Liver (tissue), 9 donors: Measurements from ENCODE around the gene GPR21. TPM values are rescaled to one million over a fixed set of nuclear protein-coding genes. Genes with fewer than 3 reads are reported as not detected.

Source experiments
- DNase-seq: peaks from one replicate; pipeline ENCODE4 v3.0.0-alpha.2; 2017; ENCODE audit warnings: low spot score
- H3K27ac ChIP-seq, 2 donors: one replicate each; pipeline ENCODE4 v1.7.0; 2013; ENCODE audit warnings: inconsistent platforms in 2 of 2, low read length in 2 of 2, control low read depth in 1 of 2, low read depth in 1 of 2, mild to moderate bottlenecking in 1 of 2
- H3K27me3 ChIP-seq, 4 donors: one replicate each; pipeline versions ENCODE4 v1.6.1 to v1.7.0; 2013; ENCODE audit warnings: low read length in 3 of 4, inconsistent platforms in 1 of 4, mild to moderate bottlenecking in 1 of 4, moderate library complexity in 1 of 4; ENCODE audit not compliant: control insufficient read depth in 4 of 4, insufficient read depth in 4 of 4
- H3K36me3 ChIP-seq, 4 donors: one replicate each; pipeline versions ENCODE4 v1.6.1 to v1.7.0; 2013; ENCODE audit warnings: low read length in 3 of 4, mild to moderate bottlenecking in 3 of 4, low read depth in 1 of 4, moderate library complexity in 1 of 4; ENCODE audit not compliant: control insufficient read depth in 4 of 4, insufficient read depth in 3 of 4
- H3K4me1 ChIP-seq, 4 donors: one replicate each; pipeline versions ENCODE4 v1.6.1 to v1.7.0; 2013; ENCODE audit warnings: low read length in 3 of 4, mild to moderate bottlenecking in 3 of 4, moderate library complexity in 1 of 4; ENCODE audit not compliant: control insufficient read depth in 4 of 4, insufficient read depth in 4 of 4
- H3K4me3 ChIP-seq, 3 donors: one replicate each; pipeline versions ENCODE4 v1.6.1 to v1.7.0; 2013; ENCODE audit warnings: low read length in 3 of 3, control low read depth in 1 of 3, low read depth in 1 of 3, mild to moderate bottlenecking in 1 of 3
- H3K9ac ChIP-seq, 2 donors: one replicate each; pipeline ENCODE4 v1.7.0; 2013; ENCODE audit warnings: low read length in 2 of 2, mild to moderate bottlenecking in 2 of 2, moderate library complexity in 2 of 2, control low read depth in 1 of 2, low read depth in 1 of 2
- H3K9me3 ChIP-seq, 4 donors: one replicate each; pipeline versions ENCODE4 v1.6.1 to v1.7.0; 2013; ENCODE audit warnings: low read length in 3 of 4; ENCODE audit not compliant: control insufficient read depth in 4 of 4
- CTCF ChIP-seq: fragments of 150-350 bp; IDR thresholded peaks from 2 replicates; pipeline ENCODE4 v1.5.1; 2017; ENCODE audit warnings: improper control_type of control experiment, low read depth, low read length; ENCODE audit not compliant: missing input control
- EGR1 ChIP-seq, 2 donors: IDR thresholded peaks; 2 replicates each; pipeline ENCODE4 v1.6.1; 2016 to 2018; ENCODE audit warnings: antibody characterized with exemption in 2 of 2, low read depth in 2 of 2
- FOXA1 ChIP-seq: IDR thresholded peaks from 2 replicates; pipeline ENCODE4 v1.6.1; 2016; ENCODE audit warnings: antibody characterized with exemption
- FOXA2 ChIP-seq: IDR thresholded peaks from 2 replicates; pipeline ENCODE4 v1.6.1; 2016; ENCODE audit warnings: antibody characterized with exemption
- GABPA ChIP-seq, 2 donors: IDR thresholded peaks in 1 of 2; conservative IDR thresholded peaks in 1 of 2; 2 replicates each; pipeline ENCODE4 v1.6.1; 2016; ENCODE audit warnings: antibody characterized with exemption in 2 of 2, mild to moderate bottlenecking in 1 of 2, moderate library complexity in 1 of 2
- HNF4A ChIP-seq, 2 donors: conservative IDR thresholded peaks; 2 replicates each; pipeline ENCODE4 v1.6.1; 2016; ENCODE audit warnings: antibody characterized with exemption in 2 of 2, mild to moderate bottlenecking in 2 of 2
- JUND ChIP-seq, 2 donors: IDR thresholded peaks; 2 replicates each; pipeline ENCODE4 v1.6.1; 2016; ENCODE audit warnings: antibody characterized with exemption in 2 of 2
- MAX ChIP-seq: IDR thresholded peaks from 2 replicates; pipeline ENCODE4 v1.6.1; 2016; ENCODE audit warnings: antibody characterized with exemption
- NR2F2 ChIP-seq: IDR thresholded peaks from 2 replicates; pipeline ENCODE4 v1.6.1; 2016; ENCODE audit warnings: antibody characterized with exemption
- RAD21 ChIP-seq, 2 donors: IDR thresholded peaks; 2 replicates each; pipeline ENCODE4 v1.6.1; 2016; ENCODE audit warnings: antibody characterized with exemption in 2 of 2, mild to moderate bottlenecking in 2 of 2
- RXRA ChIP-seq, 2 donors: IDR thresholded peaks; 2 replicates each; pipeline ENCODE4 v1.6.1; 2017 to 2018; ENCODE audit warnings: antibody characterized with exemption in 2 of 2, mild to moderate bottlenecking in 1 of 2
- SP1 ChIP-seq: IDR thresholded peaks from 2 replicates; pipeline ENCODE4 v1.6.1; 2018; ENCODE audit warnings: antibody characterized with exemption, mild to moderate bottlenecking
- TAF1 ChIP-seq: conservative IDR thresholded peaks from 2 replicates; pipeline ENCODE4 v1.6.1; 2016; ENCODE audit warnings: antibody characterized with exemption, mild to moderate bottlenecking
- YY1 ChIP-seq: IDR thresholded peaks from 2 replicates; pipeline ENCODE4 v1.6.1; 2016; ENCODE audit warnings: antibody characterized with exemption, mild to moderate bottlenecking
- ZBTB33 ChIP-seq: IDR thresholded peaks from 2 replicates; pipeline ENCODE4 v1.6.1; 2016; ENCODE audit warnings: antibody characterized with exemption
- WGBS: extraction: QIAGEN DNeasy Blood & Tissue Kit; methylation state at CpG from one replicate; pipeline ENCODE4 v1.1.7; 2013; 5-methylcytosine and 5-hydroxymethylcytosine counted together
- polyA plus RNA-seq, 2 donors: library from polyadenylated mRNA; stranded (reverse) in 1 of 2; unstranded in 1 of 2; fragments of 200-250 nt in 1 of 2; fragments of >200 nt in 1 of 2; fragmentation: Nextera tagmentation in 1 of 2; extraction: Ambion mirVana in 1 of 2; gene quantifications; one replicate each; pipeline versions ENCODE4 v1.2.1 to v1.2.3, GENCODE V29; 2013 to 2015
- total RNA-seq, 2 donors: library from RNA; depleted of rRNA; stranded (reverse); fragments of >200 nt; gene quantifications; one replicate each; pipeline ENCODE4 v1.2.3, GENCODE V29; 2014
- TF ChIP-seq, protein P1 (sequence below): IDR thresholded peaks from 2 replicates; pipeline ENCODE4 v1.6.1; 2016; ENCODE audit warnings: antibody characterized with exemption, mild to moderate bottlenecking
- donor health status: healthy.
- donor health status: healthy.
- donor health status: healthy.
- donor health status: healthy.
- donor health status: healthy.

Gene GPR21
- total and polyA plus RNA-seq, 4 donors: 0.07 to 0.67 TPM; not detected in 2

GRCh38 chr9:123016631-123017030, 16.8 kb upstream of the GPR21 start:
- H3K4me1 ChIP-seq: peaks cover 3 to 11% (median 10%) of the 10 kb centered on the region in 4 donors
- WGBS: 96% methylated on average over 1 of the region's 1 CpG
- no peaks in the 10 kb centered on the region for H3K9me3 ChIP-seq
- TF ChIP-seq JUND (IDR thresholded peaks at IDR 0.05) (no peak), EGR1 (IDR thresholded peaks at IDR 0.05; ENCODE audit: low read depth in 2 of 2) (no peak), RXRA (IDR thresholded peaks at IDR 0.05) (no peak), HNF4A (conservative IDR thresholded peaks at IDR 0.05) (no peak), NR2F2 (no peak), RAD21 (IDR thresholded peaks at IDR 0.05) (no peak), FOXA2 (no peak), FOXA1 (no peak), ZBTB33 (no peak), GABPA (IDR thresholded peaks at IDR 0.05 in 1 of 2, conservative IDR thresholded peaks at IDR 0.05 in 1 of 2) (no peak), YY1 (no peak), MAX (no peak)
- H3K9ac ChIP-seq: no peak overlapping the region
- H3K27ac ChIP-seq: no peak overlapping the region
- peaks cover 0 to 23% (median 15%) of the 10 kb centered on the region in 4 donors for H3K36me3 ChIP-seq
- no peaks in the 10 kb centered on the region for H3K27me3 ChIP-seq
- no peak overlapping the region for H3K4me3 ChIP-seq
- no peak for DNase-seq

DNA sequence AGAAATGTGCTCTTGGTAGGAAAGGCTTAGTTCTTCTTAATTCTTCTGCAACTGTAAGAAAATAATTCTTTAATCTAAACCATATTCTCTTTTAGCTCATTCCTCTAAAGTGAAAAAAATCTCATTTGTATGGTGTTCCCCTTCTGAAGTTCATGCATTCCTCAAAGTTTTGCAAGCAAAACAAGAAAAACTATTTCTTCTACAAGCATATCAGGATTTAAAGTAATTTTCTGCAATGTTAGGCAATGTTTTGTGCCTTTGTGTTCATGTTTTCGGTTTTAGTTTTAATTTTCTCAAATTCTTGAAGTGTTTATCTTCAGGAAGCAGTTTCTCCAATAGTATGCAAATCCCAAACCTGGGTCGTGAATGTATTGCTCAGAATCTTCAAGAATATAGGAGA, 12.7 kb upstream of the GPR21 start:
- H3K36me3 ChIP-seq: peaks cover 4 to 21% (median 13%) of the 10 kb centered on the region in 4 donors
- H3K4me3 ChIP-seq: no peak overlapping the region
- no peaks in the 10 kb centered on the region for H3K9me3 ChIP-seq
- H3K4me1 ChIP-seq: no peaks in the 10 kb centered on the region
- TF ChIP-seq, protein P1, sequence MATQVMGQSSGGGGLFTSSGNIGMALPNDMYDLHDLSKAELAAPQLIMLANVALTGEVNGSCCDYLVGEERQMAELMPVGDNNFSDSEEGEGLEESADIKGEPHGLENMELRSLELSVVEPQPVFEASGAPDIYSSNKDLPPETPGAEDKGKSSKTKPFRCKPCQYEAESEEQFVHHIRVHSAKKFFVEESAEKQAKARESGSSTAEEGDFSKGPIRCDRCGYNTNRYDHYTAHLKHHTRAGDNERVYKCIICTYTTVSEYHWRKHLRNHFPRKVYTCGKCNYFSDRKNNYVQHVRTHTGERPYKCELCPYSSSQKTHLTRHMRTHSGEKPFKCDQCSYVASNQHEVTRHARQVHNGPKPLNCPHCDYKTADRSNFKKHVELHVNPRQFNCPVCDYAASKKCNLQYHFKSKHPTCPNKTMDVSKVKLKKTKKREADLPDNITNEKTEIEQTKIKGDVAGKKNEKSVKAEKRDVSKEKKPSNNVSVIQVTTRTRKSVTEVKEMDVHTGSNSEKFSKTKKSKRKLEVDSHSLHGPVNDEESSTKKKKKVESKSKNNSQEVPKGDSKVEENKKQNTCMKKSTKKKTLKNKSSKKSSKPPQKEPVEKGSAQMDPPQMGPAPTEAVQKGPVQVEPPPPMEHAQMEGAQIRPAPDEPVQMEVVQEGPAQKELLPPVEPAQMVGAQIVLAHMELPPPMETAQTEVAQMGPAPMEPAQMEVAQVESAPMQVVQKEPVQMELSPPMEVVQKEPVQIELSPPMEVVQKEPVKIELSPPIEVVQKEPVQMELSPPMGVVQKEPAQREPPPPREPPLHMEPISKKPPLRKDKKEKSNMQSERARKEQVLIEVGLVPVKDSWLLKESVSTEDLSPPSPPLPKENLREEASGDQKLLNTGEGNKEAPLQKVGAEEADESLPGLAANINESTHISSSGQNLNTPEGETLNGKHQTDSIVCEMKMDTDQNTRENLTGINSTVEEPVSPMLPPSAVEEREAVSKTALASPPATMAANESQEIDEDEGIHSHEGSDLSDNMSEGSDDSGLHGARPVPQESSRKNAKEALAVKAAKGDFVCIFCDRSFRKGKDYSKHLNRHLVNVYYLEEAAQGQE: no peak
- TF ChIP-seq YY1 (no peak), FOXA1 (no peak), CTCF (no peak), NR2F2 (no peak), HNF4A (conservative IDR thresholded peaks at IDR 0.05) (no peak), MAX (no peak), TAF1 (no peak), RAD21 (IDR thresholded peaks at IDR 0.05) (no peak), SP1 (no peak), ZBTB33 (no peak)
- DNase-seq: no peak
- H3K9ac ChIP-seq: no peak overlapping the region
- WGBS: 81% methylated on average over 2 of the region's 2 CpGs
- no peaks in the 10 kb centered on the region for H3K27me3 ChIP-seq
- H3K27ac ChIP-seq: no peak overlapping the region
